Testis (tissue), 3 donors: Measurements from ENCODE around the gene JAKMIP1. TPM values are rescaled to one million over a fixed set of nuclear protein-coding genes. Genes with fewer than 3 reads are reported as not detected.

ENCODE experiments used
- DNase-seq: peaks from one replicate; pipeline ENCODE4 v3.0.0-alpha.2; 2019
- H3K27ac ChIP-seq, 2 donors: fragments of 200-600 bp; sonication (generic); one replicate each; pipeline ENCODE4 v1.5.1; 2019
- H3K27me3 ChIP-seq: fragments of 200-600 bp; sonication (generic); one replicate; pipeline ENCODE4 v1.5.1; 2019
- H3K36me3 ChIP-seq: fragments of 200-600 bp; sonication (generic); one replicate; pipeline ENCODE4 v1.5.1; 2017; ENCODE audit warnings: low read depth; ENCODE audit errors: missing control alignments
- H3K4me1 ChIP-seq: fragments of 200-600 bp; sonication (generic); one replicate; pipeline ENCODE4 v1.5.1; 2019
- H3K4me3 ChIP-seq, 2 donors: fragments of 200-600 bp; sonication (generic); one replicate each; pipeline ENCODE4 v1.5.1; 2017 to 2019
- H3K9me3 ChIP-seq: fragments of 200-600 bp; sonication (generic); one replicate; pipeline ENCODE4 v1.5.1; 2017
- POLR2A ChIP-seq: fragments of 450-650 bp; IDR thresholded peaks from one replicate; pipeline ENCODE4 v1.6.1; 2017; ENCODE audit warnings: antibody characterized with exemption, mild to moderate bottlenecking, moderate library complexity
- WGBS, 2 donors: methylation state at CpG; one replicate each; pipeline ENCODE4 v1.1.5; 2018; 5-methylcytosine and 5-hydroxymethylcytosine counted together
- intact Hi-C: fragments of 100-400 bp; cut with DNase I; formaldehyde crosslinking; loops from one replicate; pipeline ENCODE4 v1.15.1; 2023; ENCODE audit warnings: low total_unique reads
- polyA plus RNA-seq: library from polyadenylated mRNA; stranded (reverse); fragments of 350-450 nt; fragmentation: Illumina TruSeq; extraction: RNeasy Lipid Tissue Mini Kit (QIAGEN cat#74804); gene quantifications from one replicate; pipeline ENCODE4 v1.2.3, GENCODE V29; 2014; ENCODE audit warnings: low read depth, low replicate concordance; ENCODE audit not compliant: insufficient read depth
- total RNA-seq, 2 donors: library from RNA; depleted of rRNA; stranded (reverse); fragments of >200 nt; gene quantifications; one replicate each; pipeline ENCODE4 v1.2.3, GENCODE V29; 2016
- TF ChIP-seq, protein P1 (sequence below), 3 experiments: fragments of 450-650 bp in 2 of 3; fragments of 200-600 bp in 1 of 3; sonication (generic) in 1 of 3; IDR thresholded peaks; one replicate each; pipeline ENCODE4 v1.5.1; 2016 to 2019; ENCODE audit warnings: antibody characterized with exemption in 3 of 3, mild to moderate bottlenecking in 2 of 3, moderate library complexity in 1 of 3

The JAKMIP1 gene
- total and polyA plus RNA-seq, 3 donors from 2014 or later: 10.7 to 18.1 (median 15.2) TPM

DNA sequence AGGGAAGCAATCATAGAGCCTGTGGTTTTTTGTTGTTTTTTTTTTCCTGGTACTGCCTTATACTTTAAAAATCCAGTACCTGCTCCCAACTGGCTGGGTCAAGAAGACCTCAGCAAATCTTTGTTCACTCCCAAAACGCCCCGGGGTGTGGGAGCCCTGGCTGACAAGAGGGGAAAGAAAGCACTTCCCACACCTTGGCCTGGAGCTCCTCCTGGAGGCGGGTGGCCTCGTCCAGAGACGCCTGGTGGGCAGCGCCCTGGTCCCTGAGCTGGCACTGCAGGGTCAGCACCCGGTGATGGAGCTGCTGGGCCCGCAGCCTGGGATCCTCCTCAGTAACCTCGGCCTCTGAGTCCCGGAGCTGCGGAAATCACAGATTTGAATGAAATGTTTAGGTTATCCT lies 220.4 kb downstream of the JAKMIP1 start:
- no peaks in the 10 kb centered on the region for H3K27me3 ChIP-seq
- no peaks in the 10 kb centered on the region for H3K36me3 ChIP-seq
- intact Hi-C loops: no loop called here
- DNase-seq: no peak
- H3K9me3 ChIP-seq: no peaks in the 10 kb centered on the region
- no peaks in the 10 kb centered on the region for H3K4me1 ChIP-seq
- 43% methylated on average over 11 of the region's 11 CpGs for WGBS, 2 donors
- TF ChIP-seq, protein P1, sequence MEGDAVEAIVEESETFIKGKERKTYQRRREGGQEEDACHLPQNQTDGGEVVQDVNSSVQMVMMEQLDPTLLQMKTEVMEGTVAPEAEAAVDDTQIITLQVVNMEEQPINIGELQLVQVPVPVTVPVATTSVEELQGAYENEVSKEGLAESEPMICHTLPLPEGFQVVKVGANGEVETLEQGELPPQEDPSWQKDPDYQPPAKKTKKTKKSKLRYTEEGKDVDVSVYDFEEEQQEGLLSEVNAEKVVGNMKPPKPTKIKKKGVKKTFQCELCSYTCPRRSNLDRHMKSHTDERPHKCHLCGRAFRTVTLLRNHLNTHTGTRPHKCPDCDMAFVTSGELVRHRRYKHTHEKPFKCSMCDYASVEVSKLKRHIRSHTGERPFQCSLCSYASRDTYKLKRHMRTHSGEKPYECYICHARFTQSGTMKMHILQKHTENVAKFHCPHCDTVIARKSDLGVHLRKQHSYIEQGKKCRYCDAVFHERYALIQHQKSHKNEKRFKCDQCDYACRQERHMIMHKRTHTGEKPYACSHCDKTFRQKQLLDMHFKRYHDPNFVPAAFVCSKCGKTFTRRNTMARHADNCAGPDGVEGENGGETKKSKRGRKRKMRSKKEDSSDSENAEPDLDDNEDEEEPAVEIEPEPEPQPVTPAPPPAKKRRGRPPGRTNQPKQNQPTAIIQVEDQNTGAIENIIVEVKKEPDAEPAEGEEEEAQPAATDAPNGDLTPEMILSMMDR (IDR thresholded peaks at IDR 0.05): no peak
- no peak for TF ChIP-seq POLR2A
- no peak overlapping the region for H3K4me3 ChIP-seq
- no peak overlapping the region for H3K27ac ChIP-seq

DNA sequence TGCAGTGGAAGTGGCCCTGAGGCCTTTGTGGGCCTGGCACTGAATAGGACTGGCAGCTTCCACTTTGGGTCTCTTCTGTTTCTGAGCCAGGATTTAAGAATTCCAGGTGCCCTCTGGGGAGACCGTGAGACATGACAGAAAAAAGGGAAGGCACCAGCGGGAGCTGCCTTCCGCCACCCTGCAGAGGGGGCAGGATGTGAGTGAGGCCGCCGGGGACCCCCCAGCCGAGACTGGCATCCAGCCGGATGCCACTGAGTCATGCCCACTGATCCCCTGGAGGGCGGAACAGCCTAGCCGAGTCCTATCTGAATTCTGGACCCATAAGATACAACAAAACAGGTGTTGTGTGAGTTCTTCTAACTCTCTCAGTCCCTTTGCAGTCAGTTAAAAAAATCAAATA lies 223.4 kb downstream of the JAKMIP1 start:
- Histone ChIP-seq H3K27me3 (no peaks in the 10 kb centered on the region), H3K4me3 (no peak overlapping the region), H3K9me3 (no peaks in the 10 kb centered on the region), H3K4me1 (no peaks in the 10 kb centered on the region), H3K36me3 (no peaks in the 10 kb centered on the region), H3K27ac (no peak overlapping the region)
- intact Hi-C loops: no loop called here
- DNase-seq: no peak
- WGBS, 2 donors: 82% methylated on average over 9 of the region's 9 CpGs
- TF ChIP-seq, protein P1 (IDR thresholded peaks at IDR 0.05): no peak
- no peak for TF ChIP-seq POLR2A

DNA sequence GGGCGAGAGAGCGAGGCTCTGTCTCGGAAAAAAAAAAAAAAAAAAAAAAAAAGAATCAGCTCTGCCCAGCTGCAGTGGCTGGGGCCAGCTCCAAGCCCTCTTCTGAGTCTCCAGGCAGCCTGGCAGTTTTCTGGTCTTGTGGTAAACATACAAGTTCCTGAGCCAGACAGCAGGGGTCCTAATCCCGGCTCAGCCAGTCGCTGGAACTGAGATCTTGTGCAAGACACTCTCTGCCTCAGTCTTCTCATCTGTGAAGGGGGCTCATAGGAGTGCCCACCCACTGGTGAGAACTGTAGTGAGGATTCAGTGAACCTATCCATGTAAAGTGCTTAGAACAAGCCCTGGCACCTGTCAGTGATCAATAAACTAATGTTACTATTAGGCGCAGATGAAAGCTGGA lies 223.9 kb downstream of the JAKMIP1 start:
- H3K27me3 ChIP-seq: no peaks in the 10 kb centered on the region
- TF ChIP-seq POLR2A: no peak
- TF ChIP-seq, protein P1 (IDR thresholded peaks at IDR 0.05): no peak
- 70 to 92% methylated on average over 6 of the region's 6 CpGs for WGBS, 2 donors
- no peaks in the 10 kb centered on the region for H3K36me3 ChIP-seq
- DNase-seq: no peak
- intact Hi-C loops: no loop called here
- no peaks in the 10 kb centered on the region for H3K4me1 ChIP-seq
- H3K27ac ChIP-seq: no peak overlapping the region
- no peak overlapping the region for H3K4me3 ChIP-seq
- H3K9me3 ChIP-seq: no peaks in the 10 kb centered on the region

Other genes starting within 250 kb of the JAKMIP1 start
- 1 to 10 TPM; 1.8 to 2.7 TPM for gene C4orf50, start 182.1 kb downstream of the JAKMIP1 start, total RNA-seq
- 1.1 TPM for gene C4orf50, start 182.1 kb downstream of the JAKMIP1 start, polyA plus RNA-seq
- gene WFS1, start 69.3 kb upstream of the JAKMIP1 start, total RNA-seq: 100 to 1,000 TPM; 124 to 202 TPM
- gene WFS1, start 69.3 kb upstream of the JAKMIP1 start, polyA plus RNA-seq: 80.4 TPM